SH-SY5Y (cell line): ENCODE measurements around the gene RASAL2.

Source experiments
- GATA2 ChIP-seq: IDR thresholded peaks from 2 replicates; pipeline ENCODE4 v1.6.1; 2011; ENCODE audit warnings: mild to moderate bottlenecking, low read depth, low read length
- GATA3 ChIP-seq: IDR thresholded peaks from 2 replicates; pipeline ENCODE4 v1.6.1; 2011; ENCODE audit warnings: low read depth, mild to moderate bottlenecking, low read length, moderate library complexity

DNA sequence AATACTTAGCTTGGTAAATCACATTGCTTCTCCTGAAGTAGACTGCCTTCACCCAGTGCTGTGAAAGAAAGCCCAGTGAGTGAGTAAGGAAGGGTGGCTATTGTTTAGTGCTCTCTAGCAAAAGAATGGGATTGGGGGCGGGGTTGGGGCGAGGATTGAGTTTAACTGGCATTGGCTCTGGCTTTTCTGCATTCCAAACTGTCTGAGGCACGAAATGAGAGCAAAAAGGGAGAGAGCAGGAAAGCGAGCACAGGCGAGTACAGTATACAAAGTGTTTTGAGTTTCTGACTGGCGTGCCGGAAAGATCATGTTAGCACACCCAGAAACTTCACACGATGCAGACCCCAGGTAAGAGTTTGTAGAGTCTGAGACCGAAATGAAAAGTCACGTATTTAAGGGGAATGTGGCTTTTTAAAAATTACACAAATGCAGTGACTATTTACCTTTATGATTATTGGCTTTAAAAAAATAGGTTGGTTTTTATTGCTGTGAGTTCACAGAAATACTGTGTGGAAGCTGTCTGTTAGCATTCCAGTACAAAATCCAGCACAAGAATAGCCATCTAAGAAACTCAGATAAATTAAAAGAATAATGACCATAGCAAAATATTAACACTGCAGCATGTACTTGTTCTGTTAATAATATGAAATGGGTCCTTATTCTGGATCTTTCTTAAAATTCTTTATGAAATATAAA is 247.5 kb downstream of the RASAL2 start:
- TF ChIP-seq GATA2 (no peak), GATA3 (no peak)
